Measurements from ENCODE around the gene HTR2A. TPM values are rescaled to one million over a fixed set of nuclear protein-coding genes. Genes with fewer than 3 reads are reported as not detected.

HTR2A gene
- total RNA-seq: not detected

DNA sequence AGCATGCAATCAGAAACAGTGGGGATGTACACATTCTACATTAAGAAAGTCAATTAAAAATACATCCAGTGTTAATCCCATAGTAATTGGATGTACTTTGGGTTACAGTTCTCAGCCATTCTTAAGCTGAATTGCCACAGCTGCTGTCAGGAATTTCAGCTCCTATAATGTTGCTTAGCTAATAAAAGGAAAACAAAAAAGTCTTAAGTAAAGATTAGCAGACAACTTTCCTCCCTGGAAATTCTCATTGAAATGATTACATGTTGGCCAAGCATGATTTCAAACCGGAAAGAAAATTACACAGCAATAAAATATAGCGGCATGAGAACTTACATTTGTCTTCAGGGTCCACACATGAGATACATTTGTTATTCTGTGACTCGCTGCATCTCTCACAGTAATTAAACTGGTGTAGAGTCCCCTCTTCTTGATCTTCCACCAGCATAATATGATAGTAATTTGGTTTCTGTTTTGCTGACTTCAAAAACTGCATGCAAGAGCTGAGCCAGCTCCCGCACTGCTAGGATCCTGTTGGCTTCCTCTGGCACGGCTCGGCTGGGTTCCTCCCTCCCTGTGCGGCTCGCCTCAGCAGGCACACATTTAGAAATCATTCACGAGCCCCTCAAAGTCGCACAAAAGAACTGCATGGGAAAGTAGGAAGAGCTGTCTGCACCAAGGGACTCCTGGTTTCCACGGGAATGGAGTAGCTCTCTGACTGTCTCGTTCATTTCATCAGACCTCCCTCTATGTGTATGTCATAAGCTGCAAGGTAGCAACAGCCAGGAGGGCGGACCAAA lies at the start of gene HTR2A:
TSS of gene HTR2A (minus strand) at position 713 of the 797 bp plus-strand sequence. CDS start 1,147 bp downstream, outside the sequence.
- Mint-ChIP-seq H3K27ac (no peak within 1 kb of the TSS), H3K9me3 (no peaks in the 10 kb centered on the region), H3K36me3 (ENCODE audit: low read depth) (no peaks in the 10 kb centered on the region), H3K27me3 (peaks cover 45% of the 10 kb centered on the region), H3K4me1 (ENCODE audit: low read depth) (peaks cover 12% of the 10 kb centered on the region), H3K4me3 (no peak within 1 kb of the TSS)
- peak; percentile 6 for DNase-seq
- intact Hi-C loops (cut with micrococcal nuclease): no loop called here
- ChIA-PET CTCF (no interaction called here), POLR2A (no interaction called here)
- no peak for ATAC-seq
- TF ChIP-seq, protein P1, sequence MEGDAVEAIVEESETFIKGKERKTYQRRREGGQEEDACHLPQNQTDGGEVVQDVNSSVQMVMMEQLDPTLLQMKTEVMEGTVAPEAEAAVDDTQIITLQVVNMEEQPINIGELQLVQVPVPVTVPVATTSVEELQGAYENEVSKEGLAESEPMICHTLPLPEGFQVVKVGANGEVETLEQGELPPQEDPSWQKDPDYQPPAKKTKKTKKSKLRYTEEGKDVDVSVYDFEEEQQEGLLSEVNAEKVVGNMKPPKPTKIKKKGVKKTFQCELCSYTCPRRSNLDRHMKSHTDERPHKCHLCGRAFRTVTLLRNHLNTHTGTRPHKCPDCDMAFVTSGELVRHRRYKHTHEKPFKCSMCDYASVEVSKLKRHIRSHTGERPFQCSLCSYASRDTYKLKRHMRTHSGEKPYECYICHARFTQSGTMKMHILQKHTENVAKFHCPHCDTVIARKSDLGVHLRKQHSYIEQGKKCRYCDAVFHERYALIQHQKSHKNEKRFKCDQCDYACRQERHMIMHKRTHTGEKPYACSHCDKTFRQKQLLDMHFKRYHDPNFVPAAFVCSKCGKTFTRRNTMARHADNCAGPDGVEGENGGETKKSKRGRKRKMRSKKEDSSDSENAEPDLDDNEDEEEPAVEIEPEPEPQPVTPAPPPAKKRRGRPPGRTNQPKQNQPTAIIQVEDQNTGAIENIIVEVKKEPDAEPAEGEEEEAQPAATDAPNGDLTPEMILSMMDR (IDR thresholded peaks at IDR 0.05): no peak

DNA sequence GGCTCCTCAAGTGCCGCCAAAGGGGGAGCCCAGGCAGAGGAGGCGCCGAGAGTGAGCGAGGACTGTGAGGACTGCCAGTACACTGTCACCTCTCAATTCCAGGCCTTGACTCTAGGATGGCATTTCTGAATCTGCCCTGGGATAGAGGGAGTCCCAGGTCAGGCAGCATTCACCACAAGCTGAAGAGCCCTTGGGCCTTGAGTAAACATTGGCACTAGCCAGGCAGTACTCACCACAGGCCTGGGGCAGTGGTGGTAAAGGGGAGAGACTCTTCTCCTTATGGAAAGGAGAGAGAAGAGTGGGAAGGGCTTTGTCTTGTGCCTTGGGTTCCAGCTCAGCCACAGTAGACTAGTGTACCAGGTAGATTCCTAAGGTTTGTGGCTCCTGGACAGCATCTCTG lies 39.7 kb upstream of the HTR2A start:
- Mint-ChIP-seq H3K9me3 (peaks cover 5% of the 10 kb centered on the region), H3K4me1 (ENCODE audit: low read depth) (no peaks in the 10 kb centered on the region), H3K27me3 (peaks cover 13% of the 10 kb centered on the region), H3K36me3 (ENCODE audit: low read depth) (no peaks in the 10 kb centered on the region), H3K4me3 (no peak overlapping the region), H3K27ac (no peak overlapping the region)
- intact Hi-C loops (cut with micrococcal nuclease): no loop called here
- ATAC-seq (no peak), DNase-seq (no peak)
- ChIA-PET POLR2A (no interaction called here), CTCF (no interaction called here)
- TF ChIP-seq, protein P1 (IDR thresholded peaks at IDR 0.05): no peak

DNA sequence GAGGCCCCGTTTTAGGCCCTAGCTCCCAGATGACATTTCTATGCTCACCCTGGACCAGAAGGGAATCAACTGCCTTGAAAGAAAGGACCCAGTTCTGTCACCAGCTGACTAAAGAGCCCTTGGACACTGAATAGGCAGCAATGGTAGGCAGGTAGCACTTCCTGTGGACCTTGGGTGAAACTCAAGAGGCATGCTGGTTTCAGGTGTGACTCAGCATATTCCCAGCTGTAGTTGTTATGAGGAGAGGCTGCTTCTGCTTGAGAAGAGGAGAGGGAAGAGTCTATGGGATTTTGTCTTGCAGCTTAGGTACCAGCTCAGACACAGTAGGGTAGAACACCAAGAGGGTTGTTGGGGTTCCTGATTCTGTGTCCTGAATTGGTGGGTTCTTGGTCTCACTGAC lies 37.9 kb upstream of the HTR2A start:
- TF ChIP-seq, protein P1 (IDR thresholded peaks at IDR 0.05): no peak
- ChIA-PET CTCF (no interaction called here), POLR2A (interaction anchor here (0.6 kb wide), 1 partner anchor 57 kb away, joined by 3 read pairs; no protein-coding TSS in a partner anchor)
- Mint-ChIP-seq H3K27me3 (peaks cover 13% of the 10 kb centered on the region), H3K9me3 (peaks cover 3% of the 10 kb centered on the region), H3K4me3 (no peak overlapping the region), H3K36me3 (ENCODE audit: low read depth) (no peaks in the 10 kb centered on the region), H3K27ac (no peak overlapping the region), H3K4me1 (ENCODE audit: low read depth) (no peaks in the 10 kb centered on the region)
- ATAC-seq: no peak
- intact Hi-C loops (cut with micrococcal nuclease): no loop called here
- DNase-seq: no peak

DNA sequence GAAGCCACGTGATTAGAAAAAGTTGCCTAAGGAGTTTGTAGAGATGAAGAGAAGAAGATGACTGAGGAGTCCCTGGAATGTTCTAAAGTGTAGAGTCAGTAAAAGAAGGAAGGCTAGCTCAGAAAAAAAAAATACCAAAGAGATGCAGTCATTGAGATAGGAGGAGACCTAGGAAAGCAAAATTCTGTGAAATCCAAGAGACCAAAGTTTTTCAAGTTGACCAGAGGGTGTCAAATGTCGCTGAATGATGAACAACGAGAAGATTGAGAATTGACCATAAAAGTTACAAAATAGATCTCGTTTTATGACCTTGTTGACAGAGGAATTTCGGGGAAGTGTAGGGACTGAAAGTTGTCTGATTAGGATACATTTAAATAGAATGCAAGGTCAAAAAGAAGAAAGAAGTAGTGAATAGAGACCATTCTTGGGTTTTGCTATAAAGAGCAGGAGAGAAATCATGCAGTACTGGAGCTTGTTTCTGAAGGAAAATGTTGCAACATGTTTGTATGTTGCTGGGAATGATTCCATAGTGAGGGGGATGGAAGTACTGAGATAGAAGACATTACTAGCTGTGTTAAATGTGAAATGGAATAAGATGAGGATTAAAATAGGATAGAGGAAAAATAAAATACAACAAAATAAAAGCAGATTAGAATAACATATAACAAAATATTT lies 30.2 kb upstream of the HTR2A start:
- TF ChIP-seq, protein P1 (IDR thresholded peaks at IDR 0.05): no peak
- DNase-seq (no peak), ATAC-seq (no peak)
- intact Hi-C loops (cut with micrococcal nuclease): no loop called here
- POLR2A ChIA-PET: interaction anchor here (0.5 kb wide), 1 partner anchor 366 kb away, joined by 3 read pairs; no protein-coding TSS in a partner anchor
- no peak overlapping the region for H3K4me3 Mint-ChIP-seq
- no peak overlapping the region for H3K27ac Mint-ChIP-seq
- no peaks in the 10 kb centered on the region for H3K4me1 Mint-ChIP-seq (ENCODE audit: low read depth)
- H3K27me3 Mint-ChIP-seq: peaks cover 2% of the 10 kb centered on the region
- no peaks in the 10 kb centered on the region for H3K9me3 Mint-ChIP-seq
- H3K36me3 Mint-ChIP-seq (ENCODE audit: low read depth): no peaks in the 10 kb centered on the region
- CTCF ChIA-PET: interaction anchor here (0.7 kb wide), 1 partner anchor 33 kb away, joined by 3 read pairs; no protein-coding TSS in a partner anchor

DNA sequence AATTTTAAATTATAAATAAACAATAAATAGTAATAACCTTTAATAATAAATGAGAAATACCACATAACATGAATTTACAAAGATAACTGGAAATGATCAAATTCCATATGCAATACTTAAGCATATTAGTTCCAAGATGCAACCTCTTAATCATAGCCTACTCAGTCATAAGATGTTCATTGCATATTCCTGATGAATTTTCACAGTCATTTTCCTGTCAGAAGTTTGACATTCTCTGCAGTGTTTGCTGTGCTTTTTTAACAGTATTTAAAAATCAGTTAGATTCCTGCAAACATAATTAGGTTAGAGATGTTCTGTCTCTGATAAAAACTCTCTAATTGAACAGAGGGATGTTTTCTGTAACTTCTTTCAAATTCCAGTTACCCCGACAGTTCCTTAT lies 28.6 kb upstream of the HTR2A start:
- Mint-ChIP-seq H3K36me3 (ENCODE audit: low read depth) (no peaks in the 10 kb centered on the region), H3K4me1 (ENCODE audit: low read depth) (no peaks in the 10 kb centered on the region), H3K27me3 (peaks cover 2% of the 10 kb centered on the region), H3K27ac (no peak overlapping the region), H3K4me3 (no peak overlapping the region), H3K9me3 (no peaks in the 10 kb centered on the region)
- TF ChIP-seq, protein P1 (IDR thresholded peaks at IDR 0.05): no peak
- ATAC-seq: no peak
- ChIA-PET POLR2A (no interaction called here), CTCF (no interaction called here)
- no peak for DNase-seq
- intact Hi-C loops (cut with micrococcal nuclease): no loop called here
